Heart right ventricle (tissue), 16 donors: Measurements from ENCODE around the gene FOXO3. TPM values are rescaled to one million over a fixed set of nuclear protein-coding genes. Genes with fewer than 3 reads are reported as not detected.
"Not testable (repeated sequence)": the region's sequence is repeated elsewhere in the genome, so short reads cannot be mapped to it uniquely, and the experiment has no call there.

Experiments
- ATAC-seq, 8 donors: fragments of 200-7000 bp; cut with Tn5 transposase; one replicate each; pipeline ENCODE4 v1.9.1; 2020; ENCODE audit warnings: mild to moderate bottlenecking in 8 of 8, moderate library complexity in 8 of 8, moderate number of reproducible peaks in 1 of 8
- DNase-seq, 2 donors: peaks; one replicate each; pipeline ENCODE4 v3.0.0-alpha.2; 2020
- H3K27ac ChIP-seq, 10 donors: fragments of 200-600 bp; sonication (generic) in 2 of 10; one replicate each; pipeline versions ENCODE4 v1.5.0 to v1.8.0; 2020 to 2022; ENCODE audit warnings: mild to moderate bottlenecking in 3 of 10
- H3K27me3 ChIP-seq, 7 donors: fragments of 200-600 bp; one replicate each; pipeline ENCODE4 v1.8.0; 2021 to 2022; ENCODE audit warnings: mild to moderate bottlenecking in 2 of 7
- H3K36me3 ChIP-seq, 9 donors: fragments of 200-600 bp; sonication (generic) in 1 of 9; one replicate each; pipeline versions ENCODE4 v1.5.0 to v1.8.0; 2020 to 2022; ENCODE audit warnings: mild to moderate bottlenecking in 2 of 9
- H3K4me1 ChIP-seq, 9 donors: fragments of 200-600 bp; sonication (generic) in 1 of 9; one replicate each; pipeline versions ENCODE4 v1.5.0 to v1.8.0; 2020 to 2022; ENCODE audit warnings: mild to moderate bottlenecking in 4 of 9
- H3K4me3 ChIP-seq, 10 donors: fragments of 200-600 bp; sonication (generic) in 2 of 10; one replicate each; pipeline versions ENCODE4 v1.5.0 to v1.8.0; 2020 to 2022; ENCODE audit warnings: mild to moderate bottlenecking in 7 of 10, moderate library complexity in 2 of 10
- H3K9me3 ChIP-seq, 11 donors: fragments of 200-600 bp in 10 of 11; sonication (generic) in 2 of 11; one replicate each; pipeline versions ENCODE4 v1.5.0 to v1.8.0; 2013 to 2022; ENCODE audit warnings: mild to moderate bottlenecking in 2 of 11, control low read depth in 1 of 11, moderate library complexity in 1 of 11
- CTCF ChIP-seq, 9 donors: fragments of 200-600 bp; sonication (generic) in 2 of 9; IDR thresholded peaks; one replicate each; pipeline versions ENCODE4 v1.5.0 to v1.8.0; 2021 to 2022; ENCODE audit warnings: antibody characterized with exemption in 9 of 9, mild to moderate bottlenecking in 5 of 9, moderate library complexity in 1 of 9
- WGBS, 2 donors: extraction: QIAGEN DNeasy Blood & Tissue Kit; methylation state at CpG; one replicate each; pipeline ENCODE4 v1.1.7; 2013; ENCODE audit warnings: inconsistent platforms in 1 of 2; 5-methylcytosine and 5-hydroxymethylcytosine counted together
- intact Hi-C, 10 donors: fragments of 100-400 bp; cut with DNase I; formaldehyde crosslinking; loops; one replicate each; pipeline versions ENCODE4 v1.11.1 to v1.14.2; 2022
- polyA plus RNA-seq, 2 donors: library from polyadenylated mRNA; stranded (reverse); fragments of 200-250 nt; gene quantifications; one replicate each; pipeline ENCODE4 v1.2.3, GENCODE V29; 2013
- total RNA-seq, 10 donors: library from RNA; stranded (reverse); fragmentation: NEBNext Ultra II Directional in 3 of 10; extraction: Animal tissue kit (Norgen Biotek cat#: 25700) in 3 of 10; gene quantifications; one replicate each; pipeline versions ENCODE4 v1.2.1 to v1.2.4, GENCODE V29; 2021 to 2023
- donor health status: Arrhythmogenic right ventricular cardiomyopathy.
- donor health status: ischemic (EF 13 %, LVEDD 7.1; RV severe dilation, severe dysfunction).
- donor health status: healthy with polysubstance abuse.
- donor health status: DM: no; HTN: yes; CAD: no.
- donor health status: DM: no; HTN: no; CAD: no.
- donor health status: ischemic (EF 25% LVEDD 6.9; RV normal size, moderate dysfunction).
- donor health status: ischemic (EF 25% LVEDD 5.7; RV mildly dilated, moderate dysfunction).
- donor health status: healthy.
- donor health status: DM: yes; HTN: yes; CAD: no.
- donor health status: Ischemic cardiomyopathy.
- donor health status: ischemic (EF 35%, LVEDD 5.7; RV mildly dilated, moderate dysfunction).
- donor health status: nonischemic (EF 11% LVEDD 7.7; RV severe dilation, severe dysfunction).
- donor health status: DM: yes; HTN: yes; CAD: no.
- donor health status: PGD.
- donor health status: ischemic (EF 29% LVEDD 5.4; RV normal size, mild dysfunction).
- donor health status: nonischemic (EF 23%, LVEDD 6.1; RV moderate dilation, normal function).

The FOXO3 gene
- total and polyA plus RNA-seq, 12 donors: 16.8 to 52.6 (median 37.0) TPM

- H3K27me3 ChIP-seq, intact Hi-C loops, H3K4me3 ChIP-seq, H3K9me3 ChIP-seq, DNase-seq: not testable (repeated sequence)
- WGBS, 2 donors: 71 to 80% methylated on average over 7 of the region's 7 CpGs
- H3K27ac ChIP-seq: peak overlapping the region in 2 of 10 donors; percentile 31 to 46
- peaks cover 0 to 40% (median 7%) of the 10 kb centered on the region in 9 donors for H3K36me3 ChIP-seq
- H3K4me1 ChIP-seq: peaks cover 0 to 58% (median 27%) of the 10 kb centered on the region in 9 donors
- peak in 3 of 8 donors; percentile 15 to 50 (median 34) for ATAC-seq
These were observed 121.8 kb downstream of the FOXO3 start for GRCh38 chr6:108682383-108683119.

GRCh38 chr6:108683976-108684375 lies 123.3 kb downstream of the FOXO3 start:
- H3K27me3 ChIP-seq, DNase-seq, intact Hi-C loops, H3K4me3 ChIP-seq, H3K9me3 ChIP-seq, ATAC-seq, H3K27ac ChIP-seq: not testable (repeated sequence)
- peaks cover 0 to 40% (median 7%) of the 10 kb centered on the region in 9 donors for H3K36me3 ChIP-seq
- H3K4me1 ChIP-seq: peaks cover under 1 to 53% (median 28%) of the 10 kb centered on the region in 9 donors
- WGBS, 2 donors: 50 to 53% methylated on average over 2 of the region's 2 CpGs

- Histone ChIP-seq H3K9me3 (no peaks in the 10 kb centered on the region), H3K27ac (peak overlapping the region in 6 of 10 donors; percentile 4 to 48 (median 24)), H3K36me3 (peaks cover 0 to 36% (median 7%) of the 10 kb centered on the region in 9 donors), H3K27me3 (no peaks in the 10 kb centered on the region), H3K4me1 (peaks cover 5 to 62% (median 37%) of the 10 kb centered on the region in 9 donors), H3K4me3 (no peak overlapping the region)
- WGBS, 2 donors: 56 to 61% methylated on average over 8 of the region's 8 CpGs
- ATAC-seq (no peak), DNase-seq (no peak)
- no peak for TF ChIP-seq CTCF (IDR thresholded peaks at IDR 0.05)
- intact Hi-C loops: no loop called here
These were observed 124.1 kb downstream of the FOXO3 start for GRCh38 chr6:108684771-108685329.

- H3K4me3 ChIP-seq: no peak overlapping the region
- no peaks in the 10 kb centered on the region for H3K9me3 ChIP-seq
- H3K36me3 ChIP-seq: peaks cover 0 to 31% (median 7%) of the 10 kb centered on the region in 9 donors
- H3K27ac ChIP-seq: peak overlapping the region in 2 of 10 donors; percentile 36 to 48
- ATAC-seq (no peak), DNase-seq (no peak)
- intact Hi-C loops: no loop called here
- H3K27me3 ChIP-seq: no peaks in the 10 kb centered on the region
- peaks cover 9 to 72% (median 45%) of the 10 kb centered on the region in 9 donors for H3K4me1 ChIP-seq
- TF ChIP-seq CTCF (IDR thresholded peaks at IDR 0.05): no peak
- 92% methylated on average over 4 of the region's 4 CpGs for WGBS, 2 donors
These were observed 125.3 kb downstream of the FOXO3 start for GRCh38 chr6:108685970-108686369.

- TF ChIP-seq CTCF (IDR thresholded peaks at IDR 0.05): no peak
- no peak for DNase-seq
- Histone ChIP-seq H3K27ac (peak overlapping the region in 2 of 10 donors; percentile 18 to 23), H3K27me3 (no peaks in the 10 kb centered on the region), H3K4me1 (peaks cover 9 to 71% (median 43%) of the 10 kb centered on the region in 9 donors), H3K9me3 (no peaks in the 10 kb centered on the region), H3K36me3 (peaks cover 0 to 31% (median 7%) of the 10 kb centered on the region in 9 donors), H3K4me3 (no peak overlapping the region)
- intact Hi-C loops: no loop called here
- 88 to 90% methylated on average over 6 of the region's 6 CpGs for WGBS, 2 donors
- no peak for ATAC-seq
These were observed 126.2 kb downstream of the FOXO3 start for GRCh38 chr6:108686896-108687295.
